ENCODE data around the gene STRA6. TPM values are rescaled to one million over a fixed set of nuclear protein-coding genes. Genes with fewer than 3 reads are reported as not detected.

STRA6 gene
- polyA plus RNA-seq, 4 donors: 0.27 to 8.4 TPM; not detected in 2

- H3K4me1 ChIP-seq (ENCODE audit: control insufficient read depth in 3 of 3, insufficient read depth in 2 of 3, low read depth in 1 of 3, low read length in 2 of 3): peaks cover 0 to 42% (median 0%) of the 10 kb centered on the region in 3 donors
- H3K27ac ChIP-seq (ENCODE audit: low read depth in 1 of 3, low read length in 2 of 3): peak overlapping the region in 1 of 3 donors; percentile 52
- WGBS, 3 donors: 5 to 33% (median 14%) methylated on average over 7 of the region's 7 CpGs
- H3K4me3 ChIP-seq (ENCODE audit: low read depth in 1 of 3, low read length in 3 of 3): no peak overlapping the region
- no peaks in the 10 kb centered on the region for H3K27me3 ChIP-seq (ENCODE audit: control insufficient read depth in 3 of 3, insufficient read depth in 3 of 3, low read length in 3 of 3)
- no peaks in the 10 kb centered on the region for H3K9me3 ChIP-seq (ENCODE audit: control insufficient read depth in 2 of 2, insufficient read depth in 1 of 2, low read depth in 1 of 2, low read length in 1 of 2)
- no peak for FAIRE-seq
- H3K36me3 ChIP-seq (ENCODE audit: control insufficient read depth in 3 of 3, insufficient read depth in 2 of 3, low read depth in 1 of 3, low read length in 3 of 3): peaks cover 0 to 18% (median 0%) of the 10 kb centered on the region in 3 donors
- DNase-seq: peak; percentile 90 to 97
Measured at GRCh38 chr15:74196175-74196574, 6.4 kb downstream of the STRA6 start.

GRCh38 chr15:74194572-74195559 lies 7.7 kb downstream of the STRA6 start:
- FAIRE-seq (no peak), DNase-seq (no peak)
- peaks cover 0 to 17% (median 0%) of the 10 kb centered on the region in 3 donors for H3K36me3 ChIP-seq (ENCODE audit: control insufficient read depth in 3 of 3, insufficient read depth in 2 of 3, low read depth in 1 of 3, low read length in 3 of 3)
- 88 to 92% (median 90%) methylated on average over 11 to 13 of the region's 13 CpGs for WGBS, 3 donors
- no peak overlapping the region for H3K4me3 ChIP-seq (ENCODE audit: low read depth in 1 of 3, low read length in 3 of 3)
- peaks cover 0 to 29% (median 0%) of the 10 kb centered on the region in 3 donors for H3K4me1 ChIP-seq (ENCODE audit: control insufficient read depth in 3 of 3, insufficient read depth in 2 of 3, low read depth in 1 of 3, low read length in 2 of 3)
- no peaks in the 10 kb centered on the region for H3K9me3 ChIP-seq (ENCODE audit: control insufficient read depth in 2 of 2, insufficient read depth in 1 of 2, low read depth in 1 of 2, low read length in 1 of 2)
- no peaks in the 10 kb centered on the region for H3K27me3 ChIP-seq (ENCODE audit: control insufficient read depth in 3 of 3, insufficient read depth in 3 of 3, low read length in 3 of 3)
- no peak overlapping the region for H3K27ac ChIP-seq (ENCODE audit: low read depth in 1 of 3, low read length in 2 of 3)

- 60 to 83% (median 62%) methylated on average over 6 of the region's 6 CpGs for WGBS, 3 donors
- H3K27me3 ChIP-seq (ENCODE audit: control insufficient read depth in 3 of 3, insufficient read depth in 3 of 3, low read length in 3 of 3): no peaks in the 10 kb centered on the region
- H3K36me3 ChIP-seq (ENCODE audit: control insufficient read depth in 3 of 3, insufficient read depth in 2 of 3, low read depth in 1 of 3, low read length in 3 of 3): peaks cover 0 to 12% (median 0%) of the 10 kb centered on the region in 3 donors
- H3K9me3 ChIP-seq (ENCODE audit: control insufficient read depth in 2 of 2, insufficient read depth in 1 of 2, low read depth in 1 of 2, low read length in 1 of 2): no peaks in the 10 kb centered on the region
- peaks cover 0 to 25% (median 0%) of the 10 kb centered on the region in 3 donors for H3K4me1 ChIP-seq (ENCODE audit: control insufficient read depth in 3 of 3, insufficient read depth in 2 of 3, low read depth in 1 of 3, low read length in 2 of 3)
- DNase-seq (no peak), FAIRE-seq (no peak)
- no peak overlapping the region for H3K27ac ChIP-seq (ENCODE audit: low read depth in 1 of 3, low read length in 2 of 3)
- no peak overlapping the region for H3K4me3 ChIP-seq (ENCODE audit: low read depth in 1 of 3, low read length in 3 of 3)
Measured at GRCh38 chr15:74193905-74194304, 8.7 kb downstream of the STRA6 start.

GRCh38 chr15:74193299-74193718 lies 9.3 kb downstream of the STRA6 start:
- no peak overlapping the region for H3K4me3 ChIP-seq (ENCODE audit: low read depth in 1 of 3, low read length in 3 of 3)
- 76 to 79% (median 79%) methylated on average over 4 of the region's 4 CpGs for WGBS, 3 donors
- no peak overlapping the region for H3K27ac ChIP-seq (ENCODE audit: low read depth in 1 of 3, low read length in 2 of 3)
- no peak for DNase-seq
- peaks cover 0 to 25% (median 0%) of the 10 kb centered on the region in 3 donors for H3K4me1 ChIP-seq (ENCODE audit: control insufficient read depth in 3 of 3, insufficient read depth in 2 of 3, low read depth in 1 of 3, low read length in 2 of 3)
- no peak for FAIRE-seq
- H3K9me3 ChIP-seq (ENCODE audit: control insufficient read depth in 2 of 2, insufficient read depth in 1 of 2, low read depth in 1 of 2, low read length in 1 of 2): no peaks in the 10 kb centered on the region
- peaks cover 0 to 12% (median 0%) of the 10 kb centered on the region in 3 donors for H3K36me3 ChIP-seq (ENCODE audit: control insufficient read depth in 3 of 3, insufficient read depth in 2 of 3, low read depth in 1 of 3, low read length in 3 of 3)
- H3K27me3 ChIP-seq (ENCODE audit: control insufficient read depth in 3 of 3, insufficient read depth in 3 of 3, low read length in 3 of 3): no peaks in the 10 kb centered on the region

- H3K27ac ChIP-seq (ENCODE audit: low read depth in 1 of 3, low read length in 2 of 3): no peak overlapping the region
- H3K27me3 ChIP-seq (ENCODE audit: control insufficient read depth in 3 of 3, insufficient read depth in 3 of 3, low read length in 3 of 3): no peaks in the 10 kb centered on the region
- H3K4me1 ChIP-seq (ENCODE audit: control insufficient read depth in 3 of 3, insufficient read depth in 2 of 3, low read depth in 1 of 3, low read length in 2 of 3): peaks cover 0 to 23% (median 0%) of the 10 kb centered on the region in 3 donors
- H3K4me3 ChIP-seq (ENCODE audit: low read depth in 1 of 3, low read length in 3 of 3): no peak overlapping the region
- 44 to 73% (median 54%) methylated on average over 5 of the region's 5 CpGs for WGBS, 3 donors
- DNase-seq (no peak), FAIRE-seq (no peak)
- no peaks in the 10 kb centered on the region for H3K9me3 ChIP-seq (ENCODE audit: control insufficient read depth in 2 of 2, insufficient read depth in 1 of 2, low read depth in 1 of 2, low read length in 1 of 2)
- peaks cover 0 to 12% (median 0%) of the 10 kb centered on the region in 3 donors for H3K36me3 ChIP-seq (ENCODE audit: control insufficient read depth in 3 of 3, insufficient read depth in 2 of 3, low read depth in 1 of 3, low read length in 3 of 3)
Measured at GRCh38 chr15:74192751-74193150, 9.8 kb downstream of the STRA6 start.

- Histone ChIP-seq H3K27ac (ENCODE audit: low read depth in 1 of 3, low read length in 2 of 3) (no peak overlapping the region), H3K9me3 (ENCODE audit: control insufficient read depth in 2 of 2, insufficient read depth in 1 of 2, low read depth in 1 of 2, low read length in 1 of 2) (no peaks in the 10 kb centered on the region), H3K27me3 (ENCODE audit: control insufficient read depth in 3 of 3, insufficient read depth in 3 of 3, low read length in 3 of 3) (no peaks in the 10 kb centered on the region), H3K4me3 (ENCODE audit: low read depth in 1 of 3, low read length in 3 of 3) (no peak overlapping the region), H3K4me1 (ENCODE audit: control insufficient read depth in 3 of 3, insufficient read depth in 2 of 3, low read depth in 1 of 3, low read length in 2 of 3) (peaks cover 0 to 13% (median 0%) of the 10 kb centered on the region in 3 donors), H3K36me3 (ENCODE audit: control insufficient read depth in 3 of 3, insufficient read depth in 2 of 3, low read depth in 1 of 3, low read length in 3 of 3) (peaks cover 0 to 12% (median 0%) of the 10 kb centered on the region in 3 donors)
- WGBS, 3 donors: 43 to 58% (median 53%) methylated on average over 3 of the region's 3 CpGs
- FAIRE-seq: no peak
- no peak for DNase-seq
Measured at GRCh38 chr15:74191798-74192197, 10.8 kb downstream of the STRA6 start.

- 88 to 91% (median 90%) methylated on average over 11 of the region's 11 CpGs for WGBS, 3 donors
- Histone ChIP-seq H3K27me3 (ENCODE audit: control insufficient read depth in 3 of 3, insufficient read depth in 3 of 3, low read length in 3 of 3) (no peaks in the 10 kb centered on the region), H3K4me3 (ENCODE audit: low read depth in 1 of 3, low read length in 3 of 3) (no peak overlapping the region), H3K9me3 (ENCODE audit: control insufficient read depth in 2 of 2, insufficient read depth in 1 of 2, low read depth in 1 of 2, low read length in 1 of 2) (no peaks in the 10 kb centered on the region), H3K4me1 (ENCODE audit: control insufficient read depth in 3 of 3, insufficient read depth in 2 of 3, low read depth in 1 of 3, low read length in 2 of 3) (no peaks in the 10 kb centered on the region), H3K27ac (ENCODE audit: low read depth in 1 of 3, low read length in 2 of 3) (no peak overlapping the region), H3K36me3 (ENCODE audit: control insufficient read depth in 3 of 3, insufficient read depth in 2 of 3, low read depth in 1 of 3, low read length in 3 of 3) (peaks cover 0 to 6% (median 0%) of the 10 kb centered on the region in 3 donors)
- FAIRE-seq: no peak
- DNase-seq: no peak
Measured at GRCh38 chr15:74188216-74188615, 14.4 kb downstream of the STRA6 start.

- Histone ChIP-seq H3K36me3 (ENCODE audit: control insufficient read depth in 3 of 3, insufficient read depth in 2 of 3, low read depth in 1 of 3, low read length in 3 of 3) (peaks cover 0 to 7% (median 0%) of the 10 kb centered on the region in 3 donors), H3K27me3 (ENCODE audit: control insufficient read depth in 3 of 3, insufficient read depth in 3 of 3, low read length in 3 of 3) (no peaks in the 10 kb centered on the region), H3K4me3 (ENCODE audit: low read depth in 1 of 3, low read length in 3 of 3) (no peak overlapping the region), H3K9me3 (ENCODE audit: control insufficient read depth in 2 of 2, insufficient read depth in 1 of 2, low read depth in 1 of 2, low read length in 1 of 2) (no peaks in the 10 kb centered on the region), H3K27ac (ENCODE audit: low read depth in 1 of 3, low read length in 2 of 3) (no peak overlapping the region), H3K4me1 (ENCODE audit: control insufficient read depth in 3 of 3, insufficient read depth in 2 of 3, low read depth in 1 of 3, low read length in 2 of 3) (no peaks in the 10 kb centered on the region)
- WGBS, 3 donors: 58 to 70% (median 60%) methylated on average over 8 of the region's 8 CpGs
- FAIRE-seq (no peak), DNase-seq (no peak)
Measured at GRCh38 chr15:74185710-74186348, 16.8 kb downstream of the STRA6 start.
